GM21717 (cell line): ENCODE measurements around the gene BDP1.
"Not testable (repeated sequence)": the region's sequence is repeated elsewhere in the genome, so short reads cannot be mapped to it uniquely, and the experiment has no call there.

Experiments used
- ATAC-seq: cut with Tn5 transposase; IDR thresholded peaks from one replicate; pipeline ENCODE4 v1.9.1; 2021; ENCODE audit warnings: mild to moderate bottlenecking, moderate library complexity; ENCODE audit not compliant: unreplicated experiment

BDP1 gene, protein sequence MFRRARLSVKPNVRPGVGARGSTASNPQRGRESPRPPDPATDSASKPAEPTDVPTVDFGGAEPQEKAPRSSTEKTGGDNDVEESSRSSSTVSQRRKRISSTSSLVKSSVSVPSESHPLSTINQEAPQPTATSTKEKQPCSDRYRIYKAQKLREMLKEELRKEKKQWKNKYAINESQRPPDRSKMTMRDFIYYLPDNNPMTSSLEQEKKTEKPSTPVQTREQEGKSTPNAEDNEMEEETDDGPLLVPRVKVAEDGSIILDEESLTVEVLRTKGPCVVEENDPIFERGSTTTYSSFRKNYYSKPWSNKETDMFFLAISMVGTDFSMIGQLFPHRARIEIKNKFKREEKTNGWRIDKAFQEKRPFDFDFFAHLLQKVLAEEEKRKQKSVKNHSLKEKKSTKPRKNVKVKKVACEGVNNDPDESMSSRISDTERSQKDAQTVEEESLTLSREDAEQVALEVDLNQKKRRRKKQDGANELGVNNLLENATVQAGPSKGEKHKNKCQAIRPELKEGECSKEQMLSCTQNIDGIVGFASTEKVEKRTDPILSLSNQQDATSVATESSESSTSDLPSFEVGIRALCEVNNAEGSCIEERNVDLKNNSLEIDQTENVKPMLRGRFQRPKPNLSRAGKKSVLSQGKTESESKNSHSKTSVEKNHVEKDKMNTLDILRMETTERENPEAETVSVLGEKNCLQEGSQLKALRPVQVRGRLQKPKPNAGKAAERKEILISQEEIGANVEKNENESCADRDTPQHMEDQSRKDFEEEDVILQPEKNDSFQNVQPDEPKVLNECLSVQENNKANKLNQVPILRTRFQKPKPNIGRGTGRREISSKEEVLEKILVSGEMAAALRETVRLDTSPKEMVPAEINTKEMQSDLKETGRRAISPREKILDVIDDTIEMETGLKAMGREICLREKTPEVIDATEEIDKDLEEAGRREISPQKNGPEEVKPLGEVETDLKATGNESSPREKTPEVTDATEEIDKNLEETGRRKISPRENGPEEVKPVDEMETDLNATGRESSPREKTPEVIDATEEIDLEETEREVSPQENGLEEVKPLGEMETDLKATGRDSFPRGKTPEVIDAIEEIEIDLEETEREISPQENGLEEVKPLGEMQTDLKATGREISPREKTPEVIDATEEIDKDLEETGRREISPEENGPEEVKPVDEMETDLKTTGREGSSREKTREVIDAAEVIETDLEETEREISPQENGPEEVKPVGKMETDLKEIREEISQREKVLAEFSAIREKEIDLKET (N-terminal part only)

GRCh38 chr5:71455427-71456361, at the start of gene BDP1:
TSS of gene BDP1 (plus strand) at chr5:71455651. CDS start at chr5:71455878, 227 bp downstream.
- peak; percentile 92 for ATAC-seq

- not testable (repeated sequence) for ATAC-seq
These were observed 45.4 kb upstream of the BDP1 start for GRCh38 chr5:71410088-71410487.

- not testable (repeated sequence) for ATAC-seq
These were observed 39.8 kb upstream of the BDP1 start for GRCh38 chr5:71415626-71416025.

GRCh38 chr5:71418026-71418425, 37.4 kb upstream of the BDP1 start:
- ATAC-seq: not testable (repeated sequence)

- not testable (repeated sequence) for ATAC-seq
These were observed 34.2 kb upstream of the BDP1 start for GRCh38 chr5:71421278-71421677.

DNA sequence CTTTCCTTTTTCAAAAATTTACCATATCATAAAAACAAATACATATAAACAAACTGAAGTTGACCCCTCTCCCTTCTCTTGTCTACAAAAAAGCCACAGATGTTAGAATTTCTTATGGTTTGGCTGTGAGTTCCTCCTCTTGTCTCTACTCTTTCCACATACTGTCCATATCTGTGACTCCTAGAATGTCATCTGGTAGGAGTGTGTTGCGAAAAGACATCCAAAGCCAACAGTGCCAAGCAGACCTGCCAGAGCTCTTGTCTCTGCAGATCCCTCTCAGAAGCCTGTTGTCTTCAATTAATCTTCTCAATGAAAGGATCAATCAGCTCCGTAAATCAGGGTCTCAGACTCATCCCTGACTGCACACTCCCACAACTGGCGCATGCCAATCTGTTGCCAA, 31.6 kb upstream of the BDP1 start:
- ATAC-seq: not testable (repeated sequence)

- ATAC-seq: not testable (repeated sequence)
These were observed 28.6 kb upstream of the BDP1 start for GRCh38 chr5:71426686-71427474.

GRCh38 chr5:71432410-71432809, 23.0 kb upstream of the BDP1 start:
- not testable (repeated sequence) for ATAC-seq

GRCh38 chr5:71434825-71435224, 20.6 kb upstream of the BDP1 start:
- ATAC-seq: not testable (repeated sequence)

DNA sequence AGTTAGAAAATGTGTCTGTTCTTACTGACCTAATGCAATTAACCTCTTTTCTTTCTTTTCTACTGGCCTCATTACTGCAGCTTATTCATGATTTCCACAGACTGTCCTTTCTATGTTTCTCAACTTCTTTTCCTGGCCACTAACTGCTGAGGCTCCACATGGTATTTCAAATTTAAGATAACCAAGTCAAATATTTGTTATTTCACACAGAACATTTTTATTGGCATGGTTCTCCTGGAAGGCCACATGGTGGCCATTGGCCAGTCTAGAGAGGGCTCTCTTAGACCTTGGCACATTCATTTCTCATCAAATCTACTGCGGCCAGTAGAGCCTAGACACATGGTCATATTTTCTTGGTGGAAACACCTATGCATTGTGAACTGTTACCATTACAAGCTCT, 13.9 kb upstream of the BDP1 start:
- not testable (repeated sequence) for ATAC-seq

GRCh38 chr5:71443891-71444290, 11.6 kb upstream of the BDP1 start:
- not testable (repeated sequence) for ATAC-seq

- ATAC-seq: not testable (repeated sequence)
These were observed 10.4 kb upstream of the BDP1 start for GRCh38 chr5:71445015-71445414.

- ATAC-seq: not testable (repeated sequence)
These were observed 9.8 kb upstream of the BDP1 start for GRCh38 chr5:71445523-71446152.

DNA sequence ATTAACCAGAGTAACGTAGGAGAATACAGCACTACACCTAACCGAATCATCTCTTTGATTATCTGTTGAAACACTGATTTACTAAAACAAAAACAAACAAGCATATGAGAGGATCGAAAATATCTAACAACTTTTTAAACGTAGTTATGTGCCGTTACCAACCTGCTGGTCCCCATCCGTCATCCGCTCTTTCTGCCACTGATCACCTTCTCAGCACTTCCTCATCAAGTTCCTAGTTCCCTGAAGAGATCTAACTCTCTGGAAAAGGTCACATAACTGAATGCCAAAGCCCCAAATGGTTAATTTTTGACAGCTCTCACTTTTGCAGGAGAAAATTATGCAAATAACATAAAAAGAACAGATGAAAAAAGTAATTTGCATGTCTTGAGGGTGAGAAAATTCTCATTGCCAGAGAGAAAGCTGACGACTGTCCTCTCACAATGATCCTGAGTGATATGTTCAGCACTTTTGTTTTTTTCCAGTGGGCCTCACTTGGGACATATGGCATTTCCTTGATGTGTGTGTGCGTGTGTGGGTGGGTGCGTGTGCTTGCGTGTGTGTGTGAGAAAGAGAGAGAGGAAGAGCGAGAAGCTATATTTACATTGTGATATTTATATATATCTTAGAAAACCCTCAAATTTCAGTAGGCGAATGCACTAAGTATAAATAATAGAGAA, 8.8 kb upstream of the BDP1 start:
- not testable (repeated sequence) for ATAC-seq

- ATAC-seq: peak; percentile 94
These were observed 8.1 kb upstream of the BDP1 start for GRCh38 chr5:71447218-71447808.

- no peak for ATAC-seq
These were observed 2.6 kb upstream of the BDP1 start for GRCh38 chr5:71452876-71453275.

DNA sequence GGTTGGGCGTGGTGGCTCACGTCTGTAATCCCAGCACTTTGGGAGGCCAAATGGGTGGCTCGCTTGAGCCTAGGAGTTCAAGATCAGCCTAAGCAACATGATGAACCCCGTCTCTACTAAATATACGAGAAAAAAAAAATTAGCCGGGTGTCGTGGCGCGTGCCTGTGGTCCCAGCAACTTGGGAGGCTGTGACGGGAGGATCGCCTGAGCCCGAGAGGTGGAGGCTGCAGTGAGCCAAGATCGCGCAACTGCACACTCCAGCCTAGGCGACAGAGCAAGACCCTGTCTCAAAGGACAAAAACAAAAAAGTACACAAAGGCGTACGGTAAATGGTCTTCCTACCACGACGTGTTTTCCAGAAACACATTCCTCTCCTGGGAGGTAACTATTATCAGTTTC, 538 bp upstream of the BDP1 start:
- ATAC-seq: no peak

DNA sequence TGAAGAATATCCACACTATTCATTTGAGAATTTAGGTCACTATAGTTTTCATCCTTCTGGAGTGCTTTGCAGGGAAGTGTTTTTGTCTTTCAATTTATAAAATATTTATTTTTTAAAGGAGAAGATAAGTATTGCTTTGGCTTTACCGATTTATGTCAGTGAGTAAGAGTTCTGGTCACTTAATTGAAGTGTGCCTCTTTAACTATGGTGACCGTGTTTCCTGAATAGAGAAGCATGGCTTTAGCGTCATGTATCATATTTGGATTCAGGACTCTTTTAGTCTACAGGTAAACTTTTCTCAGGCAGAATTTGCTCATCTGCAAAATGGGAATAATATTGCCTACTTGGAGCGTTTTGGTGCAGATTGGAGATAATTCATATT, 902 bp downstream of the BDP1 start:
- ATAC-seq: no peak
